Measurements from ENCODE around the gene HSPB3.
"Not testable (repeated sequence)": the region's sequence is repeated elsewhere in the genome, so short reads cannot be mapped to it uniquely, and the experiment has no call there.

The HSPB3 gene

GRCh38 chr5:54455413-54456157 is at the start of gene HSPB3:
HSPB3 (plus strand) TSS chr5:54455699; CDS start chr5:54455790, 91 bp downstream.
- Mint-ChIP-seq H3K9me3 (no peaks in the 10 kb centered on the region), H3K27me3 (peaks cover 15% of the 10 kb centered on the region), H3K4me1 (ENCODE audit: low read depth) (no peaks in the 10 kb centered on the region), H3K27ac (no peak within 1 kb of the TSS), H3K4me3 (no peak within 1 kb of the TSS), H3K36me3 (ENCODE audit: low read depth) (no peaks in the 10 kb centered on the region)
- intact Hi-C loops (cut with micrococcal nuclease), result no loop called here

- Mint-ChIP-seq H3K4me3 (no peak overlapping the region), H3K36me3 (ENCODE audit: low read depth) (no peaks in the 10 kb centered on the region), H3K27me3 (peaks cover 3% of the 10 kb centered on the region), H3K27ac (no peak overlapping the region), H3K4me1 (ENCODE audit: low read depth) (no peaks in the 10 kb centered on the region), H3K9me3 (no peaks in the 10 kb centered on the region)
- intact Hi-C loops (cut with micrococcal nuclease), result loop anchor here (10.0 kb wide), 1 partner anchor 96 kb away; the partner anchor contains the start of gene ARL15
Observed at GRCh38 chr5:54411176-54411575, 44.3 kb upstream of the HSPB3 start.

- H3K9me3 Mint-ChIP-seq, result no peaks in the 10 kb centered on the region
- peaks cover 3% of the 10 kb centered on the region for H3K27me3 Mint-ChIP-seq
- no peak overlapping the region for H3K4me3 Mint-ChIP-seq
- no peak overlapping the region for H3K27ac Mint-ChIP-seq
- no peaks in the 10 kb centered on the region for H3K4me1 Mint-ChIP-seq (ENCODE audit: low read depth)
- intact Hi-C loops (cut with micrococcal nuclease), result loop anchor here (10.0 kb wide), 1 partner anchor 98 kb away; the partner anchor contains the start of gene ARL15
- no peaks in the 10 kb centered on the region for H3K36me3 Mint-ChIP-seq (ENCODE audit: low read depth)
Observed at GRCh38 chr5:54412913-54413312, 42.6 kb upstream of the HSPB3 start.

GRCh38 chr5:54415147-54415546 is 40.4 kb upstream of the HSPB3 start:
- Mint-ChIP-seq H3K27ac (no peak overlapping the region), H3K27me3 (peaks cover 3% of the 10 kb centered on the region), H3K4me3 (no peak overlapping the region), H3K9me3 (no peaks in the 10 kb centered on the region), H3K36me3 (ENCODE audit: low read depth) (no peaks in the 10 kb centered on the region), H3K4me1 (ENCODE audit: low read depth) (no peaks in the 10 kb centered on the region)
- intact Hi-C loops (cut with micrococcal nuclease), result loop anchor here (10.0 kb wide), 1 partner anchor 100 kb away; the partner anchor contains the start of gene ARL15

GRCh38 chr5:54415896-54416601 is 39.5 kb upstream of the HSPB3 start:
- H3K4me3 Mint-ChIP-seq, result no peak overlapping the region
- no peaks in the 10 kb centered on the region for H3K4me1 Mint-ChIP-seq (ENCODE audit: low read depth)
- H3K9me3 Mint-ChIP-seq, result no peaks in the 10 kb centered on the region
- H3K27ac Mint-ChIP-seq, result no peak overlapping the region
- intact Hi-C loops (cut with micrococcal nuclease), result loop anchor here (10.0 kb wide), 1 partner anchor 101 kb away; the partner anchor contains the start of gene ARL15
- peaks cover 3% of the 10 kb centered on the region for H3K27me3 Mint-ChIP-seq
- no peaks in the 10 kb centered on the region for H3K36me3 Mint-ChIP-seq (ENCODE audit: low read depth)

- not testable (repeated sequence) for H3K36me3 Mint-ChIP-seq (ENCODE audit: low read depth); H3K27me3 Mint-ChIP-seq; H3K27ac Mint-ChIP-seq; H3K9me3 Mint-ChIP-seq; H3K4me3 Mint-ChIP-seq; H3K4me1 Mint-ChIP-seq (ENCODE audit: low read depth)
- intact Hi-C loops (cut with micrococcal nuclease), result loop anchor here (1.0 to 10.0 kb wide), 4 partner anchors 73 to 1245 kb away; partner anchors contain the start of gene ARL15
Observed at GRCh38 chr5:54419573-54420423, 35.7 kb upstream of the HSPB3 start.

GRCh38 chr5:54420511-54420910 is 35.0 kb upstream of the HSPB3 start:
- not testable (repeated sequence) for H3K4me3 Mint-ChIP-seq; H3K36me3 Mint-ChIP-seq (ENCODE audit: low read depth); H3K4me1 Mint-ChIP-seq (ENCODE audit: low read depth); H3K27ac Mint-ChIP-seq; H3K27me3 Mint-ChIP-seq; H3K9me3 Mint-ChIP-seq
- intact Hi-C loops (cut with micrococcal nuclease), result loop anchor here (10.0 kb wide), 1 partner anchor 1246 kb away; no protein-coding TSS in a partner anchor

GRCh38 chr5:54421976-54422375 is 33.5 kb upstream of the HSPB3 start:
- Mint-ChIP-seq H3K36me3 (ENCODE audit: low read depth) (no peaks in the 10 kb centered on the region), H3K9me3 (no peaks in the 10 kb centered on the region), H3K4me3 (no peak overlapping the region), H3K4me1 (ENCODE audit: low read depth) (no peaks in the 10 kb centered on the region), H3K27ac (no peak overlapping the region), H3K27me3 (peaks cover 3% of the 10 kb centered on the region)
- intact Hi-C loops (cut with micrococcal nuclease), result loop anchor here (10.0 kb wide), 1 partner anchor 1247 kb away; no protein-coding TSS in a partner anchor

GRCh38 chr5:54425258-54425657 is 30.2 kb upstream of the HSPB3 start:
- H3K27ac Mint-ChIP-seq, result no peak overlapping the region
- H3K4me1 Mint-ChIP-seq (ENCODE audit: low read depth), result no peaks in the 10 kb centered on the region
- intact Hi-C loops (cut with micrococcal nuclease), result loop anchor here (10.0 kb wide), 1 partner anchor 1250 kb away; no protein-coding TSS in a partner anchor
- H3K4me3 Mint-ChIP-seq, result no peak overlapping the region
- no peaks in the 10 kb centered on the region for H3K9me3 Mint-ChIP-seq
- no peaks in the 10 kb centered on the region for H3K36me3 Mint-ChIP-seq (ENCODE audit: low read depth)
- H3K27me3 Mint-ChIP-seq, result peaks cover 6% of the 10 kb centered on the region

- intact Hi-C loops (cut with micrococcal nuclease), result loop anchor here (10.0 kb wide), 1 partner anchor 1251 kb away; no protein-coding TSS in a partner anchor
Observed at GRCh38 chr5:54426209-54426608, 29.3 kb upstream of the HSPB3 start.

GRCh38 chr5:54434650-54435049 is 20.8 kb upstream of the HSPB3 start:
- intact Hi-C loops (cut with micrococcal nuclease); H3K9me3 Mint-ChIP-seq; H3K36me3 Mint-ChIP-seq (ENCODE audit: low read depth); H3K4me3 Mint-ChIP-seq; H3K27me3 Mint-ChIP-seq; H3K27ac Mint-ChIP-seq: not testable (repeated sequence)
- H3K4me1 Mint-ChIP-seq (ENCODE audit: low read depth), result peaks cover 10% of the 10 kb centered on the region

More at GRCh38 chr5:54426209-54426608, 29.3 kb upstream of the HSPB3 start:
- peaks cover 8% of the 10 kb centered on the region for H3K27me3 Mint-ChIP-seq
- no peak overlapping the region for H3K27ac Mint-ChIP-seq
- H3K4me3 Mint-ChIP-seq, result no peak overlapping the region
- no peaks in the 10 kb centered on the region for H3K36me3 Mint-ChIP-seq (ENCODE audit: low read depth)
- H3K4me1 Mint-ChIP-seq (ENCODE audit: low read depth), result no peaks in the 10 kb centered on the region
- H3K9me3 Mint-ChIP-seq, result no peaks in the 10 kb centered on the region

- Mint-ChIP-seq H3K9me3 (no peaks in the 10 kb centered on the region), H3K4me3 (no peak overlapping the region), H3K4me1 (ENCODE audit: low read depth) (peaks cover 26% of the 10 kb centered on the region), H3K36me3 (ENCODE audit: low read depth) (no peaks in the 10 kb centered on the region), H3K27ac (peak overlapping the region; percentile 29), H3K27me3 (no peaks in the 10 kb centered on the region)
- intact Hi-C loops (cut with micrococcal nuclease), result no loop called here
Observed at GRCh38 chr5:54438620-54439389, 16.7 kb upstream of the HSPB3 start.

GRCh38 chr5:54440456-54440893 is 15.0 kb upstream of the HSPB3 start:
- peaks cover 2% of the 10 kb centered on the region for H3K27me3 Mint-ChIP-seq

More at GRCh38 chr5:54440456-54440893, 15.0 kb upstream of the HSPB3 start:
- Mint-ChIP-seq H3K4me1 (ENCODE audit: low read depth) (peaks cover 26% of the 10 kb centered on the region), H3K27ac (peak overlapping the region; percentile 82), H3K9me3 (no peaks in the 10 kb centered on the region), H3K4me3 (peak overlapping the region; percentile 21), H3K36me3 (ENCODE audit: low read depth) (no peaks in the 10 kb centered on the region)
- intact Hi-C loops (cut with micrococcal nuclease), result loop anchor here (5.0 kb wide), 1 partner anchor 42 kb away; no protein-coding TSS in a partner anchor
